Fibroblast of the aortic adventitia (primary cell): ENCODE results near the gene TARDBP. TPM values are rescaled to one million over a fixed set of nuclear protein-coding genes. Genes with fewer than 3 reads are reported as not detected.

ENCODE experiments used
- DNase-seq: peaks from one replicate; pipeline ENCODE4 v3.0.0-alpha.2; 2010; ENCODE audit warnings: low read depth
- H3K4me3 ChIP-seq: 2 replicates; pipeline ENCODE4 v1.5.1; 2011; ENCODE audit warnings: low read depth, mild to moderate bottlenecking, control low read depth, low read length, moderate library complexity
- total RNA-seq: library from RNA; depleted of rRNA; stranded (reverse); fragments of >200 nt; gene quantifications from 2 replicates; pipeline ENCODE4 v1.2.3, GENCODE V29; 2012; ENCODE audit warnings: low replicate concordance
- TF ChIP-seq, protein P1 (sequence below): IDR thresholded peaks from 2 replicates; pipeline ENCODE4 v1.5.1; 2011; ENCODE audit warnings: mild to moderate bottlenecking, low read length, control low read depth, inconsistent platforms; ENCODE audit not compliant: insufficient read depth

The TARDBP gene
- total RNA-seq, 1 donor = 66.1 TPM

DNA sequence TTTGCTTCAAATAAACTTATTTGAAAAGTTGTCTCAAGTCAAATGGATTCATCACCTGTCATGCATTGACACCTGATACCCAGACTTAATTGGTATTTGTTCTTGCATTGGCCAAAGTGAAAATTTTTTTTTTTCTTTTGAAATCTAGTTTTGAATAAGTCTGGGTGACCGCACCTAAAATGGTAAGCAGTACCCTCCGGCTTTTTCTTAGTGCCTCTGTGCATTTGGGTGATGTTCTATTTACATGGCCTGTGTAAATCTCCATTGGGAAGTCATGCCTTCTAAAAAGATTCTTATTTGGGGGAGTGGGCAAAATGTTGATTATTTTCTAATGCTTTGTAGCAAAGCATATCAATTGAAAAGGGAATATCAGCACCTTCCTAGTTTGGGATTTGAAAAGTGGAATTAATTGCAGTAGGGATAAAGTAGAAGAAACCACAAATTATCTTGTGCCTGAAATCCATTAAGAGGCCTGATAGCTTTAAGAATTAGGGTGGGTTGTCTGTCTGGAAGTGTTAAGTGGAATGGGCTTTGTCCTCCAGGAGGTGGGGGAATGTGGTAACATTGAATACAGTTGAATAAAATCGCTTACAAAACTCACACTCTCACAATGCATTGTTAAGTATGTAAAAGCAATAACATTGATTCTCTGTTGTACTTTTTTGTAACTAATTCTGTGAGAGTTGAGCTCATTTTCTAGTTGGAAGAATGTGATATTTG, 11.9 kb downstream of the TARDBP start:
- H3K4me3 ChIP-seq = no peak overlapping the region
- no peak for DNase-seq
- TF ChIP-seq, protein P1, sequence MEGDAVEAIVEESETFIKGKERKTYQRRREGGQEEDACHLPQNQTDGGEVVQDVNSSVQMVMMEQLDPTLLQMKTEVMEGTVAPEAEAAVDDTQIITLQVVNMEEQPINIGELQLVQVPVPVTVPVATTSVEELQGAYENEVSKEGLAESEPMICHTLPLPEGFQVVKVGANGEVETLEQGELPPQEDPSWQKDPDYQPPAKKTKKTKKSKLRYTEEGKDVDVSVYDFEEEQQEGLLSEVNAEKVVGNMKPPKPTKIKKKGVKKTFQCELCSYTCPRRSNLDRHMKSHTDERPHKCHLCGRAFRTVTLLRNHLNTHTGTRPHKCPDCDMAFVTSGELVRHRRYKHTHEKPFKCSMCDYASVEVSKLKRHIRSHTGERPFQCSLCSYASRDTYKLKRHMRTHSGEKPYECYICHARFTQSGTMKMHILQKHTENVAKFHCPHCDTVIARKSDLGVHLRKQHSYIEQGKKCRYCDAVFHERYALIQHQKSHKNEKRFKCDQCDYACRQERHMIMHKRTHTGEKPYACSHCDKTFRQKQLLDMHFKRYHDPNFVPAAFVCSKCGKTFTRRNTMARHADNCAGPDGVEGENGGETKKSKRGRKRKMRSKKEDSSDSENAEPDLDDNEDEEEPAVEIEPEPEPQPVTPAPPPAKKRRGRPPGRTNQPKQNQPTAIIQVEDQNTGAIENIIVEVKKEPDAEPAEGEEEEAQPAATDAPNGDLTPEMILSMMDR = no peak

DNA sequence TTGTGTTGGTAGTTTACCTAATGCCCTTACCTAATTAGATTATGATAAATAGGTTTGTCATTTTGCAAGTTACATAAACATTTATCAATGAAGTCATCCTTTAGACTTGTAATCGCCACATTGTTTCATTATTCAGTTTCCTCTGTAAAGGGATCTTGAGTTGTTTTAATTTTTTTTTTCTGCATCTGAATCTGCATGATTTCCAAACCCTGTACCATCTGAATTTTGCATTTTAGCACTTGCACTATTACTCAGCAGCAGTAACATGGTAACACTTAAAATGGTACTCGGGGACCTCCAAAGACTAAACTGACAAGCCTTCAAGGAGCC, 12.4 kb downstream of the TARDBP start:
- DNase-seq = no peak
- TF ChIP-seq, protein P1 = no peak
- no peak overlapping the region for H3K4me3 ChIP-seq

DNA sequence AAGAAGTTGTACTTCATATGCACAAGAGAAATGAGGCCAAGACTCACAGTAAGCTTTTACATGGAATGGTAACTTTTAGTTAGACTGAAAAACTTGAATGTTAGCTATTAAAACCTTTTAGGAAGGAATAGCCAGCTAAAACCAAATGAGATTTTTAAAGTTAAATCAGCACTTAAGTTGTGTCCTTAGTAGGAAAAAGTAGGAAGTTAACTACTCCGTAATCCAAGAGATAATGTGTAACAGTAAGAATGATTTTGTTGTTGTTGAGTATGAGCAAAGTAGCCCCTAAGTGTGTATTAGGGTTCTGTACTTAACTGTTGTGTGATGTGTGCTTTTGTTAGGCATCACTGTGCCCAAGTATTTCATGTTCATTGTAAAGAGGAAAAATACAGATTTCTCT, 13.2 kb downstream of the TARDBP start:
- TF ChIP-seq, protein P1 = no peak
- DNase-seq = no peak
- no peak overlapping the region for H3K4me3 ChIP-seq

DNA sequence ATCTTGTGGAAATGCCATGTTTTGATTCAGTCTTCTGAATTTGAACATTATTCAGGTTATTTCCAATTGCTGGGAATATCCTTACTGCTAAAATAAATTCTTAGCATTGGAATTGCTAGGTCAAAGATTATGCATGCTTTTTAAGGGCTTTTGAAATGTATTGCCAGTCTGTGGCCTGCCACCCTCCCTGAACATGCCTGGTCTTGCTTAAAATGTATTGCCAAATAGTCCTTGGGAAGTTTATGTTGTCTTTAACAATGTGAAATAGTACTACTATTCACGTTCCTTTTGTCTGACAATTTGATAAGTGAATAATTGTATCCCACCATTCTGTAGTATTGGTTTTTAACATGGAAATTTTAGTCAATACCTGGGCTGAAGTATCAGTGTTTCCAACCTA, 13.6 kb downstream of the TARDBP start:
- TF ChIP-seq, protein P1 = no peak
- no peak overlapping the region for H3K4me3 ChIP-seq
- DNase-seq = no peak

DNA sequence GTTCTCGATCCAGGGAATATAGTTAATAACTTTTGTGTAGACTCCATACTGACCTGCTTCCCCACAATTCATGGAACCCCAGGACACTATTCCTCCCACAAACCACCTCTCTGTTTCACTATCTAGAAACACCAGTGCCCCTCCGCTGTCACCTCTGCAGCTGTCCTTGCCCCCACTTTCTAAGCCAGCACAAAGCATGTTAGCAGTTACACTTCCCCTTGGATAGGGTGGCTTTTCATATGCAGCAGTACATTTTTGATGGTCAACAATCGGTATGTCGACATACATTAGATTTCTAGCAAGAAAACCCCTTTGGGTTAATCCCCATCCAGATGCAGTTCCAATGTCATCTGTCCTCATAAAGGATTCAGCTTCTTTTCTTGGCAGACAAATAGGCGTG, 14.4 kb downstream of the TARDBP start:
- TF ChIP-seq, protein P1 = no peak
- DNase-seq = no peak
- no peak overlapping the region for H3K4me3 ChIP-seq

DNA sequence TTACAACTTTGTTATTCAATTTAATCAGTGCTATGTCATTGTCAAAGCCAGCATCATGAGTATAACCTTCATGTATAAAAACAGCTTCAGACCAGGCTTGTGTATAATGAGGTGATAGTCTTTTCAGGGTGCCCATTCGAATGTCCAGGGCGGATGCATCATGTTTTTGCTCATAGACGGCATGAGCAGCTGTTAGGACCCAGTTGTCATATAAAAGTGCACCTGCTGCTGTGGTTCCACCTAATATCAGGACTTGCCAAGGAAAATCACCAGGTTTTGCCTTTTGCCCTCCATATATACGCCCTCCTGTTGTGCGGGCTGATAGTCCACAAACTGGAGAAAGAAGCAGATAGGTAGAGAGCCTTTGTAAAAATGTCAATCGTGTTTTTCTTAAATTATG, 14.9 kb downstream of the TARDBP start:
- DNase-seq = no peak
- TF ChIP-seq, protein P1 = no peak
- no peak overlapping the region for H3K4me3 ChIP-seq

DNA sequence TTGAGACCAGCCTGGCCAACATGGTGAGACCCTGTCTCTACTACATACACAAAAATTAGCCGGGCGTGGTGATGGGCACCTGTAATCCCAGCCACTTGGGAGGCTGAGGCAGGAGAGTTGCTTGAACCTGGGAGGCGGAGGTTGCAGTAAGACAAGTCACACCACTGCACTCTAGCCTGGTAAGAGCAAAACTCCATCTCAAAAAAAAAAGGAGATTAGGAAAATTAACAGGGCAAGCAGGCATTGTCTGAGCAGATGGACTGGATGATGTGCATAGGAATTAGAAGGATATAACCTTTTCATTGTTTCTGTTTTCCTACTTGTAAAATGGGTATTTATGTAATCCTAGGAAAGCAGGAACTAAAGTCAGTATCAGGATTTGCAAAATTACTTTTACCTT, 15.6 kb downstream of the TARDBP start:
- no peak for DNase-seq
- TF ChIP-seq, protein P1 = no peak
- no peak overlapping the region for H3K4me3 ChIP-seq
